ENCODE results near the gene PCGF2.

PCGF2 gene

DNA sequence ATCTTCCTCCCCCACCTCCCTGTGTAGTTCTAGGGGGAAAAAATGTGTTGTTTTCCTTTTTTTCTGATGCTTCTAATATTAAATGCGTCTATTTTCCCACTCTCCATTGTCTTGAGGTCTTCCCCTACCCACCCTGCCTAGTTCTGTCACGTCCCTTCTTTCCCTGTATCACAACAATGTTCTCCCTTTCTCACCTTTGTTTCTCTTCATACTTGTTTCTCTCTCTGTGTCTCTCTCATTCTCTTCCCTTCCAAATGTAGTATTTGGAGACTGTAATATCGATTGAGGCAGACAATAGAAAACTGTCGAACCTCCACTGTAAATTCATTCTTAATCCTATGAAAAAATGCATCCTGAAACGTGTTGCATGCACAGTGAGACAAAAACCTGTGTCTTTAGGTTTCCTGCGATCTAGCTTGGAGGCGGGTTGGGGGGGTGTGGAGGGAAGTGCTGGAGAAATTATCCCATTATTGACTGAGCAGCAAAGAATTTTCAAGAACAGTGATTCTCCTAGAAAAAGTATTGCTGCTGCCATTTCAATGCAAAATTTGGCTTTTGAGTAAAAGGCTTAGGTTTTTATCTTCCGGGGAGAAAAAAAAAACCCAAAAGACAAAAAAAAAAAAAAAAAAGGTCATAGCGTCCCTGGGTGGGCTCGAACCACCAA is 3.1 kb upstream of the PCGF2 start:
- peak; percentile 50 for DNase-seq (ENCODE audit: low spot score)

DNA sequence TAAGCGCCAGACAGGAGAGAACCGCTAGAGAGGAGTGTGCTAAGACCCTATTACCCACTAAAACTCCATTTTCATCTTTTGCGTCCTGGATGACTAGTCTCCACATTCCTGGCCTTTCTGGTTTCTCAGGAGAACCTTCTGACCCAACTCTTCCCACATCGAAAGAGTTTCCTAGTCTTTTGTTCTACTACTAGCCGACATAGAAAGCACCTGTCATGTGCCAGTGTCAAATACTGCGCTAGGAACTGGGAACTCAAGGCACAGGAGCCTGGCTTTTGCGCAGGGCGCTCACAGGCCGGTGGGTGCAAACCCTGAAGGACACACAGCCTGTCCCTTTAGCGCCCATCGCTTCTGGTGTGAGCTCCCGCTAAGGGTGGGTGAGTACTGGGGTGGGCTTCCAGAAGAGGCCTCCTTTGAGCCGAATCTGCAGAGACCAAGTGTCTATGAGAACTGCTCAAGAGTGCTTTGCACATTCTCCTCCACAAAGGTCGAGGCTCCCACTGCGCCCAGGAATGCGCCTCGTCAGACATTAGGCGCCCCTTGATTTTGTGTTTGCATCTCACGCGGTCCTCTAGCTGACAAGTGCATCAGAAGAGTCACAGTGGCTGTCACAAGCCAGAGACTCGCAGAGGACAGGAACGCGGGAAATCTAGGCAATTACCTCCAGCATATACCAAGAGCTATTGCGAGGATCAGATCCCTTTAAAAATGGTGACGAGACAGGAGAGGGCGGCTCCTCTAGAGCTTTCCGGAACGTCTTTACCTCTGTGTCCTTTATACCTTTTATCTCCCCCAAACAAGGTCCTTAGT is 2.4 kb upstream of the PCGF2 start:
- peak; percentile 81 for DNase-seq (ENCODE audit: low spot score)

DNA sequence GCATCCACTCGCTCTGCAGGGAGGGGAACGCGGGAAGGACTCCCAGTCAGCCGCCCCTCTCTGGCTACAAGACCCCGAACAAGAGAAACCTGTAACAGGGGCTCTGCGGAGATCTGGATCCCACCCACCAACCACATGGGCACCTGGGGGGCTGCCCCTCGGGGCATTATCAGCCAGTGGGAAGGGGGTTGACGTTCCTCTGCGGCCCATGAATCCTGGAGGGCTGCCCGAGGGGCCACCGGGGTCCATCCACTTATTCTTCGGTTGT is 1.8 kb upstream of the PCGF2 start:
- no peak for DNase-seq (ENCODE audit: low spot score)

DNA sequence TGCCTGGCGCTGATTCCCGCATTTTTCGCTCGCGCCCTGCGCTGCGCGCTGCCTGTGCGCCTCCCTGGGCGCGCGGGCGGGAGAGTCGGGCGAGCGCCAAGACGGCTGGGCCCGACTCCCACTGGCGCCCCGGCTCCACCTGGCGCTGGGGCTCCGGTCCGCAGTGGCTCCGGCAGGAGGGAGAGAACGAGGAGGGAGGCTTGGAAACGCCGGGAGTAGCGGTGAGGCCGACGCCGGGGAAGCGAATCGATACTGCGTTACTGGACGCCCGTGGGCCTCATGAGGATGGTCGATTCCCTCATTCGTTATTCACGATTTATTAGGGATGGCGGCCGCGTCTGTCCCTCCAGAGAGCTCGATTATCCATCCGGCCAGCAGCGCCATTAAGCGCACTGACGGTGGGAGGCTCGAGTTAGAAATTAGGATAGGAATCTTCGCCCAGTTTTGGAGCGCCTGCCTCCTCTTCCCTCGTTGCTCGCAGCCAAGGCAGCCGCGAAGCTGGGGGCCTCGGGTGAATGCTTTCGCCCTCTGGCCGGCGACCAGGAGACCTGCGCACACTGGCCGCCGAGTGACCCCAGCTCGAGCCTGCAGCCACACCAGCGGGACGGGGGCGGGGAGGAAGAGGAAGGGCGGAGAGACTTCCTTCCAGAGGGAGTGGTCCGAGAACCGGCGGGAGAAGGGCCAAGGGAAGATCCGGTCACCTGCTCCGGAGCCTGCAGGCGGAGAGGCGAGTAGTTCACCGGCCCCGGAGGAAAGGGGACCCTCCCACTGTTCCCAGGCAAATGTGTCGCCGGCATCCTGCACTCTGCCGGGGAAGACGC is 1.3 kb upstream of the PCGF2 start:
- peak; percentile 88 for DNase-seq (ENCODE audit: low spot score)

DNA sequence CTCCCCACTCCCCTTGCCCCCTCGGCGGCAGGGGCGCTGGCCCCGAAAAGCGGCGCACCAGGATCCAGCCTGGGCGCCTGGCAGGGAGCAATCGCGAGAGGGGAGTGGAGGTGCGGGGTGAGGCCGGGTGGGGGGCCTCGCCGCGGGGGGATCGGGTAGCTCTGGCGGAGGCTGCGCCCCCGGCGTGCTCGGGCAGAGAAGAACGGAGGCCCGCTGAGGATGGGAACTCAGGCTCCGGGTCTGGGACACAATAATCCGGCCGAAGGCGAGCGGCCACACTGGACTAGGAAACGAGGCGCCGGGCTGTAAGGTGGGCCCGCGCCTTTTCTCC is 721 bp upstream of the PCGF2 start:
- DNase-seq (ENCODE audit: low spot score) = no peak

DNA sequence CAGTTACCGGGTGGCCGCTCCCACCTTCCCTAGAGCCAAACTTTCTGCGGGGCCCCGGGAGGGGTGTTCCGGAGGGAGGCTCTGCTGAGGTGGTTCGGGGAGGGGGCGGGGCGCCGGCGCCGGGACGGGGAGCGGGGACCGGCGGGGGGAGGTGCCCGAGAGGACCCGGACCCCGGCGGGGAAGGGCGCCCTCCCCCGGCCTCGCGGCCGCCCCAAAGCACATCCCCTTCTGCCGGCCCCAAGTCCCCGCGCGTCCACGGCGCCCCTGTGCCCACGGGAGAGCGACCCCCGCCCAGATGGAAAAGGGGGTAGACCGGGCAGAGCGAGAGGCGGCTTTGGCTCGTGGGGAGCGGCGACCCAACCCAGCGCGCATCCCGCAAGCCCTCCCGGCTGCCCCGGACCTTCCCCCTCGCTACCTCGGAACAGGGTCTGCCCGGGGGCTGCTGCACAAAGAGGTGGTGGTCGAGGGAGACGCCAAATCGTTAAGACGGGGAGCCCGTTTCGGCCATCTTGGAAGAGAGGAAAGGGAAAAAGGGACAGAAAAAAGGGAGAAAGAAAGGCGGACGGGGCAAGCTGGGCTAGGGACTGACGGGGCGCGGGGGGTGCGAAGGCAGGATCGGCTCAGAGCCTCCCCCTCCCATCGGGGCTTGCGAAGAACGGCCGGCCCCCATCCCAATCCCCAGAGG is 530 bp downstream of the PCGF2 start:
- no peak for DNase-seq (ENCODE audit: low spot score)

DNA sequence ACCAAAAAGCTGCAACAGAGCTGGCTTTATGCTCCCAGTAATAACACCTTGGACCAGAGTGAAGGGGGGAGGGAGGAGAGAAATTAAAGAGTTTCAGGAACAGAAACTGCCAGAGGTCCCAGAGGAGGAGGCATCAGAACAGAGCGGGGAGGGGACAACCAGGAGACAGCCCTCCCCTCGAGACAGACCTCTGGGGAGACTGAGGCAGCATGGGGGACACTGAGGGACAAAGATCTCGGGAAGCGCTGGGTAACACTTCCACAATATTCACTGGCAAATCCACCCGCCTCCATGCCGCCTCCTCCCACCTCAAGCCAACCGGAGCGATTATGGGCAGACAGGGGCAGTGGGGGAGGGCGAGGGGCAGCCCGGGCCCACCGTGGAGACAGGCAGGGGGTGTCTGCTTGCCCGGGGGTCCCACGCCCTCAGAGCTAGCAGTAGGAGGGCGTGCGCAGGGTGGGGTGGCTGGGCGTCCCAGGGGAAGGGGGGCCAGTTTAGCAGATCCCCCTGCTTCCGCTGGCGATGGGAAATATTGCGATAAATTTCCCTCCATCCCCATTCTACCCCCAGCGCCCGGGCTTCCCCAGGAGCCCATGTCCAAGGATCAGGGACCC is 1.2 kb downstream of the PCGF2 start:
- no peak for DNase-seq (ENCODE audit: low spot score)

DNA sequence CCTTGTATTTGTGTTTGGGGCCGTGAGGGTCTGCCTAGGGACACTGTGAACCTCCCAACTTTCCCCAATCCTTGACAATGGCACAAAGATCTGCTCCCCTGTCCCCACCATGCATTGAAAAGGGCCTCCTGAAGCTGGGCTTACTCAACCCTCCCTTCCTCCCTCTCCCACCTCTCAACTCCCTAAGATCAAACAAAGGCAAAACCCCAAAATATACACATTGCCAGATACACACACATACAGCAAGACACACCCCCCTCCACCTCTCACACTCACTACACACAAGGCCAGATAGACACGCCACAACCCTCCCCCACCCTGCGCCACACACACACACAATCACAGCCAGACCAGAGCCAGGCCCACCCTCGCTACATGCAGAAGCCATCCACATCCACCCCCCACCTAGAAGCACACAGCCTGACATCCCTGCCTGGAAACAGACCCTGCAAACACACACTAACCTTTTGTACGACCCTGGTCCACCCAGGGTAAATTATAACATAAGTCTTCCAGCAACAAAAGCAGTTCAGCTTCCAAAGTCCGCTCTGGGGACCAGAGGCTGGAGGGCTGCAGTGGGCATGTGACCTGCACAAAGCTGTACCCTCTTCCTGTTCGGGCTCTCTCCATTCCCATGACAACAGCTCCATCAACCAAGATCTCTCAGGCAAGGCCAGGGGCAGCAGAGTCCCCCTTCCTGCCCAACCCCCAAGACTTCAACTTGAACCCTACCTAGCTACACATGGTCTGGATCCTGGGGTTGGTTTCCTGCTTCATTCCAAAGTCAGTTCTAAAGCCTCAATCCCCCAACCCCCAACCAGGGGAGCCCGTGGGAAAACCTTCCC is 1.9 kb downstream of the PCGF2 start:
- DNase-seq (ENCODE audit: low spot score) = no peak

DNA sequence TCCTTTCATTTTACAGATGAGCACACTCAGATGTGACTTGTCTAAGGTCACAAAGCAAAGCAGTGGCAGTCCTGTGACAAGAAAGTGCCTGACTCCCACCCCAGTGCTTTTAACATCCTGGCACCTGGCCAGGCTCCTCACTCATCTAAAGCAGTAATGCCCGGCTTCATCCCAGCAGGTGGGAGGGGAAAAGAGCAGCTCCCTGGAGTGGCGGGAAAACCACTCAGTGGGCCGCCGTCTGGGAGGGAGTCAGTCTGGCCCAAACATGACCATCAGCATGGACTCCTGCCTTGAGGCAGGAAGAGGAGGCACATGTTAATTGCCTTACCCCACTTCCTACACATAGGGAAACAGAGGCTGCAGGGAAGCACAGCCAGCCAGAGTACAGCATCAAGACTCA is 2.6 kb downstream of the PCGF2 start:
- DNase-seq (ENCODE audit: low spot score) = no peak

DNA sequence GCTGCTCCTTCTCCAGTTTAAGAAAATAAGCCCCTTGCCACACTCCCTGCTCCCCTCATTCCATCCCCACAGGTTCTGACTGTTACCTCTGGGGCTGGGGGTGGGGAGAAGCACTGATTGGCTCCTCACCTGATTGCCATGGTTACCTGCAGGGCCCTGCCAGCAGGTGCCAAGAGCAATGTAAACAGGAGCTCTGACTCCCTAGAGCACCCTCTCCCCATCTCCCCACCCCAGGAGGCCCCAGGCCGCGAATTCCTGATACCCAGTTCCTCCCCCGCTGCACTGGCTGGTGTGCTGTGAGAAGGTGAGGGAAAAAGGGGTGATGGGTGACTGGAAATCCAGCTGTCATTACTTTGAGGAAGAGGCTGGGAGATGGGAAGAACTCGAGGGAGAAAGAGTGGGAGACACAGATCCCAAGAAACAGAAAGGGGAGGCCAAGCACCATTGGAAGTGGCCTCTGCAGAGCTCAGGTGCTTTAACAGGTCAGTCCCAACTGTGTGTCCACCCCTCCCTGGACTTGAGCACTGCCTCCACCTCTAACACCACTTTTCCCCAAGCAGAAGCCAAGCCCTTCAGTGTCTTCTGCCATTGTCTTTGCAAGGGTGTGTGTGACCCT is 4.5 kb downstream of the PCGF2 start:
- no peak for DNase-seq (ENCODE audit: low spot score)

DNA sequence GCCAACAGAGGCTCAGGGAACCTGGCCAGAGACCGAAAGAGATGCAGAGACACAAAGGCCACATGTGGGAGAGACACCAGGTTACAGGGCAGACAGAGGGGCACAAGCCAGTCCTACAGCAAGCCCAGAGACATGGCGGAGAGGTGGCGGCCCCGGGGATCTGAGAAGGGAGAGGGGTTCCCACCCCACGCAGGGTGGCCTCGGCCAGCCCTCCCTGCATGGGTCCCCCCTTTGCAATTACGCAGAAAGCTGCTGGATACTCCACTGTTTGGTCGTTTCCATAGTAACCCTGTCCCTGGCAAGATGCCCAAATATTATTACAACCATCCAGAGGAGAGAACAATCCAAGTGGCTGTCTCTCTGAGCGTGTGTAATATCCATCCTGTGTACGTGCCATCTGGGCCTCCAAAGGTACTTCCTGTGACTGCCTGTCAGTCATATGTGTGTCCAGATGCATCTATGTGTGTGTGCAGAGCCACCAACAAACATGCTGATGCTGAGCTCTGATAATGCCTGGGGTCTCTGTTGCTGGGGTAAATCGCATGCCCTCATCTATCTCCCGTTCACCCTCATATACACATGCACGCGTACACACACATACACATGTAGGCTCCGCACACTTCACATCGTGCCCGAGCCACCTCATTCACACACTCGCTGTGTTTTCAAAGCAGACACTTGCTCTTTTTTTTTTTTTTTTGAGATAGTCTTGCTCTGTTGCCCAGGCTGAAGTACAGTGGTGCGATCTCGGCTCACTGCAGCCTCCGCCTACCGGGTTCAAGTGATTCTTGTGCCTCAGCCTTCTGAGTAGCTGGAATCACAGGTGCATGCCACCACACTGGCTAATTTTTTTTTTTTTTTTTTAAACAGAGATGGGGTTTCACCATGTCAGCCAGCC is 5.5 kb downstream of the PCGF2 start:
- no peak for DNase-seq (ENCODE audit: low spot score)

DNA sequence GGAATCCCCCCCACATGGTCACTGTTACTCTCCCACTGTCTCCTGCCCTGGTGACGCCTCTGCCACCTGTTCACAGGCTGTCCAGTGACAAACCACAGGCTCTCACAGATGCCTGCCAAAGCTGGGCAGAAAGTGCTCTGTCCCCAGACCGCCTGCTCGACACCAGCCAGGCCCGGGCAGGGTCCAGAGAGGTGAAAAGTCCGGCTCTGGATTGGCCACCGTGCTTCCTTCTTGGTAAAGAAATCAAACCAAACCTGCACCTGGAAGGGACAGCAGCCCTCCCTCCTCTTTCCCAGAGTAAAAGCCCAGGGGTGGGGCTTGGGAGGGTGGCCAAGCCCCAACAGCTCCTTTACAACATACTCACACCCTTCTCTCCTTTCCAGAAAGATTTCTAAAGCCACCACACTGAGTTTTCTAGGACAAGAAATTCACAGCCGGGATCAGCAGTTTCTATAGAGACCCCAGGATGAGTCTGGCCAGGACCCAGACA is 6.2 kb downstream of the PCGF2 start:
- no peak for DNase-seq (ENCODE audit: low spot score)

DNA sequence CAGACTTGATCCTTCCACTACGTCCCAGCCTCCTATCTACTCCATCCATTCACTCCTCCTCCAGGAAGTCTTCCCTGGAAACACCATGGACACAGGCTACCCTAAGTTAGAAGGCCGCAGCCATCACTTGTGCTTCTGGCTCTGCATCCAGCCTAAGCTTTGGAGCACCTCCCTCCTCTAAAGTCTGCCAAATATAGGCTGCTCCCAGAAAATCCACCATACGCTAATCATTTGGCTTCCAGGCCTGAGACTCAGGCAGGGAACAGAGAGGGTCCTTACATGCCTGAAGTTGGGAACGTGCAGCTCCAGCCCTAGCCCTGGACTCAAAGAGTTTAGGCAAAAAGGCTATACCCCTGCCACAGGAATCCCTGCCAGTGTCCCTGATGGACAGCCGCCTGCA is 6.7 kb downstream of the PCGF2 start:
- DNase-seq (ENCODE audit: low spot score) = no peak

DNA sequence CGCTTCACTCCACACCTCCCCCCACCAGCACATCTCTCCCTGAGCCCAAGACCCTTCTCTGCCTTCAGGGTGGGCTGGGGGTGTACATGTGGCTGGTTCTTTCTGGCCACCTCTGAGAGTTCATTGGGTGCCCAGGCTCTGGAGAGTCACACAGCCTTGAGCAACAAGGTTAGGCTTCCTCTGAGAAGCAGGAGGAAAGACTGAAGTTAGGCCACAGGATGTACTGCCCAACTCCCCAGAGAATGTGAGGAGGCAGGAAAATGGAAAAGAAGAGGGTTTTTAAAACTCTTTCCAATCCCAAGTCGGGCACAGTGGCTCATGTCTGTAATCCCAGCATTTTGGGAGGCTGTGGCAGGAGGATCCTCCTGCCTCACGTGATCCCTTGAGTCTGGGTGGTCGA is 7.3 kb downstream of the PCGF2 start:
- no peak for DNase-seq (ENCODE audit: low spot score)

DNA sequence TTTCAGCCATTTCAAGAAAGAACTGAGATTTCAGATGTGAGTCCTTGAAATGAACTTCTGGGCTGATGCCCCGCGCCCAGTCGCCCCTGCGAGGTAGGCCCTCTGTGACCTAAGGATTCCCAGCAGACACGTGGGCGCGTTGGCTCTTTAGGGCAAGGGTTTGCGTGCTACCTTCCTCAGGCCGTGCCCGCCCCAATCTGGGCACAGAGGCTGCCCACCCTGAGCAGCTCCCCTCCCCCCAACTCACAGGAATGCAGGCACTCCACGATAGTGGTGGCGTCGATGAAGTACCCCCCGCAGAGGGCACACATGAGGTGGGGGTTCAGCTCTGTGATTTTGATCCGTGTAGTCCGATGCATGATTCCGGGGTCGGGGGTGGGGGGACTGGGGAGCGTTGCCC is 8.1 kb downstream of the PCGF2 start:
- DNase-seq (ENCODE audit: low spot score) = no peak

DNA sequence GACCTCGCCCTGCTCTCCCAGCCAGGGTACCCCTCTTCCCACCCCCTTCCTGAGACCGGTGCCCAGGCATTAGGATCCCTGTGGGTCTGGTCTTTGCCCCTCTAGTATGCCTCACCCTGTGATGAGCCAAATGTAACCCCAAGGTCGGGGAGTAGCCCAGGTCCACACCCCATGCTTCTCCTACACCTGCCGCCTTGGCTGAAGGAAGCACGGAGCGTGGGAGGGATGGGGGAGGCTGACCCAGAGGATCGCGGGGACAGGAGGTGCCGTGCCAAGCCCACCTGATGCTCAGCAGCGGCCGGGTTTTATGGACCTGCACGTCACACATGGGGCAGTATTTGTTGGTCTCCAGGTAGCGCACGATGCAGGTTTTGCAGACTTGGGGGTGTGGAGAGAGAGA is 8.8 kb downstream of the PCGF2 start:
- no peak for DNase-seq (ENCODE audit: low spot score)

DNA sequence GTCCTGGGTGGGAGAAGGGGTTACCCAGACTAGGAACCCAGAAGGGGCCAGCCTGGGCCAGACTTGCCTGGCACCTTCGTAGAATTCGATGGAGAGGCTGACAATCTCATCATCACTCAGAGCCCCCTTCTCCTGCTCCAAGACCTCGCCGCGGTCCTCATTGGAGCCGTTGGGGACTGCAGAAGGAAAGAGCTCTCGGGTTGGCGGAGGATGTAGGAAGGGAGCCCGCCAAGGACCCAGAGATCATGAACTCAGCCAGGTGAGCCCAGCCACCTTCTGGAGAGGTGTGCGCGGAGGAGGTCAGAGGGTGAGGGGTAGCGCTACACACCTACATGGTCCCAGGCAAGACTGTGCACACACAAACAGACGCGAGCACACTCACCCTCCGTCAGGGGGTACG is 9.4 kb downstream of the PCGF2 start:
- DNase-seq (ENCODE audit: low spot score) = no peak

DNA sequence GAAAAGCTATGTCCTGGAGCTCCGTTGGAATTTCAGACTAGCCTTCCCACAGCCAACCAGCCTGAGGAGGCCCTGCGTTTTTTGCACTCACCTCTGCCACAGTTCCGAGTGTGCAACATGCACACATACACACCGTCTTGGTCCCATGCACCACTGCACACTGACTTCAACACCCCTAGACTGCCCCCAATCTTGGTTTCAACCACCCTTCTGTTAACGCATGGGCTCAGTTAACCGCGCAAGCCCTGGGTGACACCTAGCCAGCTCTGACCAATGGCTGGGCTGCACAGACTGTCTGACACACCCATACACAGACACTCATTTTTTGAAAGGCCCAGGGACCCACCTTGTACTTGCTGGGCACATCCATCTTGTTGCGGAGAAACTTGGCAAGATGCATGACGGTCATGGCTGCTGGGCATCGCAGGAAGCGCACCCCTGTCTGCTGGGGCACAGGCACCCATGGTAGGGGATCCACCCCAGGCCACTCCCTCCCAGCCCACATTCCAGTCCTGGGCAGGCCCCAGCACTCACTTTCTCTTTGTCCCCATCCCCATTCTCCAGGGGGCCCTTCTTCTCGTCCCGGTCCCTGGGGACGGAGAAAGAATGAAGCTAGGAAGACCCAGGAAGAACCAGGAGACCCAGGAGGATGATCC is 10.0 kb downstream of the PCGF2 start:
- no peak for DNase-seq (ENCODE audit: low spot score)

All from SW480 (cell line).